DMS114 treated with DMSO at 0.1 percent for 48 hours (cell line): ENCODE results near the gene MYL9.
"Not testable (repeated sequence)": the region's sequence is repeated elsewhere in the genome, so short reads cannot be mapped to it uniquely, and the experiment has no call there.

Source experiments
- DNase-seq: peaks from one replicate; lab custom pipeline; 2025; ENCODE audit not compliant: unreplicated experiment; lab: John Stamatoyannopoulos, UW

MYL9 gene

GRCh38 chr20:36548704-36549627 lies 7.6 kb downstream of the MYL9 start:
- DNase-seq: no peak

GRCh38 chr20:36549628-36549941 lies 8.3 kb downstream of the MYL9 start:
- DNase-seq: no peak

- no peak for DNase-seq
Observed at GRCh38 chr20:36549942-36550789, 8.8 kb downstream of the MYL9 start.

GRCh38 chr20:36550790-36551299 lies 9.5 kb downstream of the MYL9 start:
- no peak for DNase-seq

- DNase-seq: no peak
Observed at GRCh38 chr20:36555248-36555647, 13.9 kb downstream of the MYL9 start.

- DNase-seq: no peak
Observed at GRCh38 chr20:36562724-36563123, 21.4 kb downstream of the MYL9 start.

- DNase-seq: no peak
Observed at GRCh38 chr20:36563374-36563773, 22.1 kb downstream of the MYL9 start.

- DNase-seq: not testable (repeated sequence)
Observed at GRCh38 chr20:36564078-36564725, 22.9 kb downstream of the MYL9 start.

- not testable (repeated sequence) for DNase-seq
Observed at GRCh38 chr20:36564726-36565121, 23.4 kb downstream of the MYL9 start.

GRCh38 chr20:36565520-36565919 lies 24.2 kb downstream of the MYL9 start:
- no peak for DNase-seq

- no peak for DNase-seq
Observed at GRCh38 chr20:36569847-36570429, 28.6 kb downstream of the MYL9 start.

GRCh38 chr20:36571564-36572504 lies 30.5 kb downstream of the MYL9 start:
- no peak for DNase-seq

GRCh38 chr20:36572701-36573102 lies 31.4 kb downstream of the MYL9 start:
- no peak for DNase-seq

- DNase-seq: peak; percentile 71
Observed at GRCh38 chr20:36573103-36573797, 31.9 kb downstream of the MYL9 start, which contains the start of gene TGIF2. TGIF2 (plus strand) TSS chr20:36573597; CDS start chr20:36578775, 5,178 bp downstream.

- no peak for DNase-seq
Observed at GRCh38 chr20:36573798-36574365, 32.6 kb downstream of the MYL9 start.

GRCh38 chr20:36574366-36575135 lies 33.2 kb downstream of the MYL9 start:
- DNase-seq: no peak

GRCh38 chr20:36576081-36576445 lies 34.7 kb downstream of the MYL9 start:
- DNase-seq: no peak
